GM20000 (cell line): ENCODE results near the gene BACH2.

Experiments
- DNase-seq: peaks from one replicate; pipeline ENCODE4 v3.0.0; 2012; ENCODE audit warnings: low spot score
- TF ChIP-seq, protein P1 (sequence below): IDR thresholded peaks from 2 replicates; pipeline ENCODE4 v1.5.1; 2012; ENCODE audit warnings: mild to moderate bottlenecking, control low read depth; ENCODE audit errors: extremely low read depth, missing control alignments

The BACH2 gene

DNA sequence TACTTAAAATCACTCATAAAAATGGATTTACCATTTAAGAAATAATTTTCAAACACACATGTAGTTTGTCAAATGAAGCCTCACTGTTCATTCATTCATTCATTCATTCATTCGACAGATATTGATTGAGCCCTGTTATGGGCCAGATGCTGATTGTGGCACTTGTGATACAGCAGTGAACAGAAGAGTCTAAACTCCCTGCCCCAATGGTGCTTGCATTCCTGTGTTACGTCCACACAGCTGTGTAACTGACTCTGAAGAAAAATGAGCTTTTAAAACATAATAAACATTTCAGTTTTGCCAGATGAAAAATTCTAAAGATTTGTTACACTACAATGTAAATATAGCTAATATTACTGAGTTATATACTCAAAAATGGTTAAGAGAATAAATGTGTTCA, 46.2 kb downstream of the BACH2 start:
- TF ChIP-seq, protein P1, sequence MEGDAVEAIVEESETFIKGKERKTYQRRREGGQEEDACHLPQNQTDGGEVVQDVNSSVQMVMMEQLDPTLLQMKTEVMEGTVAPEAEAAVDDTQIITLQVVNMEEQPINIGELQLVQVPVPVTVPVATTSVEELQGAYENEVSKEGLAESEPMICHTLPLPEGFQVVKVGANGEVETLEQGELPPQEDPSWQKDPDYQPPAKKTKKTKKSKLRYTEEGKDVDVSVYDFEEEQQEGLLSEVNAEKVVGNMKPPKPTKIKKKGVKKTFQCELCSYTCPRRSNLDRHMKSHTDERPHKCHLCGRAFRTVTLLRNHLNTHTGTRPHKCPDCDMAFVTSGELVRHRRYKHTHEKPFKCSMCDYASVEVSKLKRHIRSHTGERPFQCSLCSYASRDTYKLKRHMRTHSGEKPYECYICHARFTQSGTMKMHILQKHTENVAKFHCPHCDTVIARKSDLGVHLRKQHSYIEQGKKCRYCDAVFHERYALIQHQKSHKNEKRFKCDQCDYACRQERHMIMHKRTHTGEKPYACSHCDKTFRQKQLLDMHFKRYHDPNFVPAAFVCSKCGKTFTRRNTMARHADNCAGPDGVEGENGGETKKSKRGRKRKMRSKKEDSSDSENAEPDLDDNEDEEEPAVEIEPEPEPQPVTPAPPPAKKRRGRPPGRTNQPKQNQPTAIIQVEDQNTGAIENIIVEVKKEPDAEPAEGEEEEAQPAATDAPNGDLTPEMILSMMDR: no peak
- DNase-seq: no peak

DNA sequence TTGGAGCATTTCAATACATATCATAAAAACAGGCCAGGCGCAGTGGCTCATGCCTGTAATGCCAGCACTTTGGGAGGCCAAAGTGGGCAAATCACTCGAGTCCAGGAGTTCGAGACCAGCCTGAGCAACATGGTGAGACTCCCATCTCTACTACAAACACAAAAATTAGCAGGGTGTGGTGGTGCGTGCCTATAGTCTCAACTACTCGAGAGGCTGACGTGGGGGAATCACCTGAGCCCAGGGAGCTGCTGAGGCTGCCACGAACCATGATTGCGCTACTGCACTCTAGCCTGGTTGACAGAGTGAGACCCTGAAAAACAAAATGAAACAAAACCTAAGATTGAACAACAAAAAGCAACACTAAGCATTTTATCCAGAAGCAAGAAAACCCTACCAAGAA, 47.2 kb downstream of the BACH2 start:
- no peak for DNase-seq
- TF ChIP-seq, protein P1: no peak

DNA sequence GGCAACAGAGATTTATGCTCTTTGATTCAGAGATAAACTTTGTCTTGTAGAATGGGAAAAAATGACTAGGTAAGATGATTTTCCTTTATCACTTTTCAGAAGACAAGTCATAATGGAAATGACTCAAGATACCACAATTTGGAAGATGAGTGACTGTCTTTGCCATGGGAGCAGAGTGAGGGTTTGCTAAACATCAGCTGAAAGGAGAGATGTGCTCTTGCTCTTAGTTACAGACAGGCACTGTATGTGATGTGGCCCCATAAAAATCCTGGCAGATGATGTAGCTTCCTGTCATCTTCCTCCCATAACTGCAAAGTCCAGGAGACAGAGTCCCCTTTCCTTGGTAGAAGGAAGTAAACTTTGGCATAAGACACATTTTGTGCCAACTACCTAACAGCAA, 47.6 kb downstream of the BACH2 start:
- DNase-seq: no peak
- TF ChIP-seq, protein P1: no peak

DNA sequence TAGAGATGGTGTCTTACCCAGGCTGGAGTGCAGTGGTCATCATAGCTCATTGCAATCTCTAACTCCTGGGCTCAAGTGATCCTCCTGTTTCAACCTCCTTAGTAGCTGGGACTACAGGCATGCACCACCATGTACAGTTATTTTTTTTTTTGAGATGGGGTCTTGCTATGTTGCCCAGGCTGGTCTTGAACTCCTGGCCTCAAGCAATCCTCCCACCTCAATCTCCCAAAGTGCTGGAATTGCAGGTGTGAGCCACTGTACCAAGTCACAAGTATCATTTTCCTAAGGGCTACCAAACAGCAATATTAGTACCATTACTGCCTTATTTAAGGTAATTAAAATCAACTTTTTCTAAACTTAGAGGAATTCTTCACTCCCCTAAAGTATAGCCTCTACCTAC, 49.4 kb downstream of the BACH2 start:
- TF ChIP-seq, protein P1: no peak
- DNase-seq: no peak

DNA sequence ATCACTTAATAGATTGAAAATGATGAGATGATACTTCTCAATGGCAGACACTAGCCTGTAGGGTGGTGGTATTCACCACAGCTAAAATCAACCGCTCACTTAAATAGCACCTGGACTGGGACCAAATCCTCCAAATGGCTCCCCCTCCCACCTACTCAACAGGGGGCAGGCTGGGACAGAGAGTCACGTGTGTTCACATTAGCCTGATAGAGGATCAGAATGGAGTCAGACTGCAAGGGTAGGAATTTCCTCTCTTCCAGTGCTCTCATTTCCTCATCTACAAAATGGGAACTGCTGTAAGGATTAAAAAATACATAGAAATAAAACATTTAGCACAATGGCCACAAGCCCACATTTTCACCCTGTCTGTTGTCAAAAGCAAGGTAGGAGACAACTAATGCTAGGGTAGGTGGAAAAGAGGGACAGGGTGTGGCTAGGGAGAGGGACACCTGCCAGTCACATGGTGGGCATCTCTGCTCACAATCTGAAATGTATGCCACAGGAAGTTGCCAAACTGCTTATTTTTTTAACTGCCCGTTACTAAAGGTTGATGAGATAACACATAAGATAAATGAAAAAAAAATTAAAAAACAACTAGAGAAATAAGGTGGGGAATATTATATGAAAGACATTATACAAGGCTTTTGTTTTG, 55.3 kb downstream of the BACH2 start:
- no peak for DNase-seq
- TF ChIP-seq, protein P1: no peak

DNA sequence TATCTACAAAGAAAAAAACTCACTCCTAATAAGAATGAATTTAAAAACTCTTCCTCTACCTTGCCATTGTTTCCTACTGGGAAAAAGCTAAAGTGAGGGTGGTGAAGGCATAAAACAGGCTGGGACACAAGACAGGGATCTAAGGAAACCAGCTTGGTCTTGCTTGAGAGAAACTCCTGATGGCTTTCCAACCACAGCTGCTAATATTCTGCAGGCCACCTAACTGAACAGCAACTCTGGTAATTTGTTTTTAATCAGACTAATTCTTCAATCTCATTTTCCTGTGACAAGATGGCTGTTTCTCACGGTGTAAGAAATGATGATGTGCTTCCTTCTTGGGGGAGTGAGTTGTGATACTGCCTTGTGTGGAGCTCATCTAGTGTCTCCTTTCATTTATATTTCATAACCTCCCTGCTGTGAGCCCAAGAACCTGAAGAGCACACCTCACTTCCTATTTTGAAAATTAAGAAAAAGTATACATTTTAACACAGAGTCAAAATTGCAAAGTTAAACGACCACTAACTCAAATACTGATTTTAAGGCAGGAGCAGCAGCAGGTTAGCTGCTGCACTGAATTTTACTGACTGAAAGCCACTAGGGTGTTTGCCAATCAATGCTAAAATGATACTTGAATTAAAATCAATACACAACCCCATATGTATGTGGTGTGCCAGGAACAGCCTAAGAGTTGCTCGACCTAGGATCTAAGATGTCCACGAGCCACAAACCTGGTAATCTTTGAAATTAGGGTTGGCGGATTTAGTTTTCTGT, 58.0 kb downstream of the BACH2 start:
- DNase-seq: no peak
- TF ChIP-seq, protein P1: no peak

DNA sequence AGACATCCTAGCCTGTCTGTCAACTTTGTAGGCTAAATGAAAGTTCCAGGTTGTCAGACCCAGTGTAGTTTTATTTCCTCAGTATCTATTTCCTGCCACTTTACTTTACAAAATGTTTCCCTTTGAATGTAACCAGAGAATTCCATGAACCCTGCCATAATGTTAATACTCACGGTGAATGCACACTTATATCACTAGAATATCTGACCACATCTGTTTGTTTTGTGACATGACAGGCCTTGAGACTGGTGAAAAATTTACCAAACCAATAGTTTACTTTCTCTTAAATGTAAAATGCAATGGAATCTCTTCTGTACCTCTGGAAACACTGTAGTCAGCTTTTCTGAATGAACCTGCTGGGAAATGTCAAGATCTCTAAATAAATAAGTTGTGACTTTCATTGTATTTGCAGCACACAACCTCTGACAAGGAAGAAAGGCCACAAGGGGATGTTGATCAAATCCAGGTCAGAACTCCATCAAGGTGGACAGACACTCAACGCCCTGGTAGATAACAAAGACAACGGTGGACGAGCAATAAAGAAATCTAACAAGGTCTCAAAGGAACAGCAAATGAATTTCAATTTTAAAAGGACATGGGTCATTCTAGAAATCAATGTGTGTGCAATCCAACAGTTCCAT, 59.2 kb downstream of the BACH2 start:
- DNase-seq: no peak
- TF ChIP-seq, protein P1: no peak
